ENCODE data around the gene SLC26A1.

SLC26A1 gene

GRCh38 chr4:964346-965025, 28.7 kb downstream of the SLC26A1 start:
- no peak for DNase-seq

- no peak for DNase-seq
These were observed 29.7 kb downstream of the SLC26A1 start for GRCh38 chr4:963276-964225.

GRCh38 chr4:962231-963208, 30.7 kb downstream of the SLC26A1 start:
- no peak for DNase-seq

GRCh38 chr4:961351-962230, 31.6 kb downstream of the SLC26A1 start:
- DNase-seq, result no peak

- no peak for DNase-seq
These were observed 32.4 kb downstream of the SLC26A1 start for GRCh38 chr4:960636-961350.

DNA sequence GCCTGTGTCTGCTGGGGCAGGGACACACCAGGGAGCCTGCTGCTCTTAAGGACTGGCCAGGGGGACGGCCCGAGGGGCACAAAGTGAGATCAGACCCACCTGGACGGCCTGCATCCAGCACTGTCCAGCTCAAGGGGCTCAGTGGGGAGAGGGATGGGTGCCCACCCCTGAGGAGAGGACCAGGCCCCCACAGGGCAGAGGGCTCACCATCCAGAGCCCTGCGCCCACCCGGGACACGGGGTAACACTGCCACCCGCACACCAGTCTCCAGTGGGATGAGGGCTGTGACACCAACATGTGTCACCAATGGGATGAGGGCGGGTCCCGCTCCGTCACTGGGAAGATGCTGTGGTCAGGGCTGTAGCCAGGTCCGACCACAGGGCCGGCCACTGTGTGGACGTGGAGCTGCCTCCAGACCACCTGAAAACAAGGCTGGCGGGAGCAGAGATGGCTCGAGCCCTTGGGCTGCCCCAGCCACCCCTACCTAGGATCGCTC, 33.0 kb downstream of the SLC26A1 start:
- DNase-seq, result no peak

DNA sequence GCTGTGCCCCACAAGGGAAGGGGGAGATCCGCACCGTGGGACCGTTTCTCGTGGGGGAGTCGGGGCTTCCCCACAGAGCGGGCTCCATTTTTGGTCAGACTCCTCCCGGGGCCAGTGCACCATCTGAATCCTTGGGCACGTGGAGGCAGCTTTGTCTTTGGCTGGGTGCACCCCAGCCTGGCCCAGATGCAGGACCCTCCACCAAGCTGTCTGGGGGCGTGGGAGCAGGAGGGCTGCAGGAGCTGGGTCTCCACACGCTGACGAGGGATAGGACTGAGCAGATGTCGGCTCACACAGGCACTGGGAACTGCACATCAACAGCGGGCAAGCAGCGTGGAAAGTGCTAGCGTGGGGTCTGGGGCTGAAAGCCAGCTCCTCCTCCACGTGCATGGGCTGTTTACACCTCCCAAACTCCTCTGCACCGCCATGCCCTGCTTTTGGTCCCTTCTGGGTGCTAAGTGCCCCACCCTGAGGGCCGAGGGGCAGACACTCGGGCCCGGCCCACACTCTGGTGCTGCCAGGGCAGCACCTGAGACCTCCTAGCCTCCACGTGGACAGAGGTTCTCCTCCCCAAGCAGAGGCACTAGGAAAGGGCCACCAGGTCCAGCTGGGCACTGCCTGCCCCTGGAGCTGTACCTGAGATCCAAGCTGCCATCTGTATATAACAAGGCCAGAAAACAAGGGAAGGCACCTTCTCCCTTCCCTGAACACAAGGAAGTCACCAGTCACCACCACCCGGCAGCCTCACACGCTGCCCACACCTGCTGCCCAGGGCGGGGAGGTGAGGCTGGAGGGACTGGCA, 33.7 kb downstream of the SLC26A1 start:
- no peak for DNase-seq

DNA sequence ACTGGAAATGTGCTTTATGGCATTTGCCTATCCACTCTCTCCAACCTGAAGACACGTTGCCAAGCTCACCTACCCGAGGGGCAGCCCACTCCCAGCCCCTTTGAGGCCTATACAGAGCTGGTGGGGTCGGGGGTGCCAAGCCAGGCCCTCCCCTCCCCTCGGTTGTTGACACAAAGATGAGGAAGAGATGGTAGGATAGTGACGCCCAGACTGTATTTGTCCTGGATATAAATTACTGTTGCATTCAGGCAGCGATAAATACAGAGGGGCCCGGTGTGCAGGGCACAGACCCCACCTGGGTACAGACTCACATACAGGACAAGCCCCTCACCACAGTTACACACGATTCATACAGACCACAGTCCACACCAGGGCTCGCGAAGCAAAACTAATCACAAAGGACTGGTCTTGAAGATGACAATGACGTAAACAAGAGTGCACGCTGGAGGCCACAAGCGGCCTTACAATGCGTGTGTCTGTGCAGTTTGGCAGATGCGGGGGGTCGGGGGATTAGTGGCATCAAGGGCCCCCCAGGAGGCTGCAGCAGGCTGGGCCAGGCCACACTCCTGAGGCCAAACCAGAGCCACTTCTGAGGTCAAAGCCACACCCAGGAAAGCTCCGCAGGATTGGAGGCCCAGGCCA, 34.4 kb downstream of the SLC26A1 start:
- no peak for DNase-seq

DNA sequence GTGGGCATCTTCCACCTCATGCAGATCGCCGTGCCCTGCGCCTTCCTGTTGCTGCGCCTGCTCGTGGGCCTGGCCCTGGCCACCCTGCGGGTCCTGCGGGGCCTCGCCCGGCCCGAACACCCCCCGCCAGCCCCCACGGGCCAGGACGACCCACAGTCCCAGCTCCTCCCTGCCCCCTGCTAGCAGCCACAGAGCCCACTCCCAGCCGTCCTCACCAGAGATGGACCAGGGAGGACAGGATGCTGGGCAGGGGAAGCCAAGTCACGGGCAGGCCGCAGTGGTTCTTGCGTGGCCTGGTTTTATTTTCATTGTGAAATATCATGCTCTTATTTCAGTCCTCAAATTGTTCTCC, 34.9 kb downstream of the SLC26A1 start:
- DNase-seq, result no peak

DNA sequence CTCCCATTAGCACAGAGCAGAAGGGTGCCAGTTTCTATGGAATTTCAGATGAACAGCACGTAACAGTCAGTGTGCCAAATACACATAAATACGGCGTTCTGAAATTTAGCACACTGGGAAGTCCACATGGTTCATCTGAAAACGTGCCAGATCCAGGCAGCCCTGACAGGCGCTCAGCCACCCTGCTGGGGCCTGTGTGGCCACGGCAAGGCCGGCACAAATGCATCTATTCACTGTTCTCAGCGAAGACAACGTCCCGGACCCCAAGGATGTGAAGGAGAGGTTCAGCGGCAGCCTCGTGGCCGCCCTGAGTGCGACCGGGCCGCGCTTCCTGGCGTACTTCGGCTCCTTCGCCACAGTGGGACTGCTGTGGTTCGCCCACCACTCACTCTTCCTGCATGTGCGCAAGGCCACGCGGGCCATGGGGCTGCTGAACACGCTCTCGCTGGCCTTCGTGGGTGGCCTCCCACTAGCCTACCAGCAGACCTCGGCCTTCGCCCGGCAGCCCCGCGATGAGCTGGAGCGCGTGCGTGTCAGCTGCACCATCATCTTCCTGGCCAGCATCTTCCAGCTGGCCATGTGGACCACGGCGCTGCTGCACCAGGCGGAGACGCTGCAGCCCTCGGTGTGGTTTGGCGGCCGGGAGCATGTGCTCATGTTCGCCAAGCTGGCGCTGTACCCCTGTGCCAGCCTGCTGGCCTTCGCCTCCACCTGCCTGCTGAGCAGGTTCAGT, 35.5 kb downstream of the SLC26A1 start:
- no peak for DNase-seq

DNA sequence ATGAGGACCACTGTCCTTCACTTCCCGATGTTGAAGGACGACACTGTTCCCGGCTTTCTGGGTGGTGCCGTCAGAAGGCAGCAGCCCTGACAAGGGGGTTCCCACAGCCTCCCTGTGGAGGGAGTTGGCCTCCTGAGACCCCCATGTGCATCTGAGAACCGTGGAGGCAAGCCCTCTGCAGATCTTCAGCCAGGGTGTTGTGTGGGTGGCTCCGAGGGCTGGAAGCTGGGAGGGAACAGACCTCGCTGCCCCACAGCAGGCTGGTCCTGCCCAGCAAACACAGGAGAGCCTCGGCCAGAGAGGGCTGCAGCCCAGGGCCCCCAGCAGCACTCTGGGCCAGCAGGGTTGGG, 36.0 kb downstream of the SLC26A1 start:
- DNase-seq, result no peak

DNA sequence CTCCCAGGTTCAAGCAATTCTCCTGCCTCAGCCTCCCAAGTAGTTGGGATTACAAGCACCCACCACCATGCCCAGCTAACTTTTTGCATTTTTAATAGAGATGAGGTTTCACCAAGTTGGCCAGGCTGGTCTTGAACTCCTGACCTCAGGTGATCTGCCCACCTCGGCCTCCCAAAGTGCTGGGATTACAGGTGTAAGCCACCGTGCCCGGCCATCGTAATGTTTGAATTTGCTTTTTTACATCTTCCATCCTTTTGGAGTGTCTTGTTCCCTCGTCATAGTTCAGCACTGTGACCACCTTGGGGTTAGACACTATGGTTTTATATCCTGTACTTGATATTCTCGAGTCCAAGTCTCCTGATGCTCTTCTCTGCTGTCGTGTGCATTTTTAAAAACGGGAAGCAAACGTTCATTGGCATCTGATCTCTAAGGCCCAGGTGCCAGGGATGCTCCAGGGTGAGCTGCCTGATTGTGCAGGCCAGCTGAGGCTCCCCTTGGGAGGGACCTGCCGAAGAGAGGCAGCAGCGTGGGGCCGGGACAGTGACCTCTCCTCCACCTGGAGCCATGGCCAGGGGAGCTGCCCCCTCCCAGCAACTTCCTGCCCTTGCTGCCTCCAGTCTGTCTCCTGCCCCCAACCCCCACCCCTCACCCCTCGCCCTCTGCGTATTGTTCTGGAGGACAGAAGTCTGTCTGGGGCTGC, 36.5 kb downstream of the SLC26A1 start:
- no peak for DNase-seq

GRCh38 chr4:955931-956381, 37.2 kb downstream of the SLC26A1 start:
- DNase-seq, result no peak

DNA sequence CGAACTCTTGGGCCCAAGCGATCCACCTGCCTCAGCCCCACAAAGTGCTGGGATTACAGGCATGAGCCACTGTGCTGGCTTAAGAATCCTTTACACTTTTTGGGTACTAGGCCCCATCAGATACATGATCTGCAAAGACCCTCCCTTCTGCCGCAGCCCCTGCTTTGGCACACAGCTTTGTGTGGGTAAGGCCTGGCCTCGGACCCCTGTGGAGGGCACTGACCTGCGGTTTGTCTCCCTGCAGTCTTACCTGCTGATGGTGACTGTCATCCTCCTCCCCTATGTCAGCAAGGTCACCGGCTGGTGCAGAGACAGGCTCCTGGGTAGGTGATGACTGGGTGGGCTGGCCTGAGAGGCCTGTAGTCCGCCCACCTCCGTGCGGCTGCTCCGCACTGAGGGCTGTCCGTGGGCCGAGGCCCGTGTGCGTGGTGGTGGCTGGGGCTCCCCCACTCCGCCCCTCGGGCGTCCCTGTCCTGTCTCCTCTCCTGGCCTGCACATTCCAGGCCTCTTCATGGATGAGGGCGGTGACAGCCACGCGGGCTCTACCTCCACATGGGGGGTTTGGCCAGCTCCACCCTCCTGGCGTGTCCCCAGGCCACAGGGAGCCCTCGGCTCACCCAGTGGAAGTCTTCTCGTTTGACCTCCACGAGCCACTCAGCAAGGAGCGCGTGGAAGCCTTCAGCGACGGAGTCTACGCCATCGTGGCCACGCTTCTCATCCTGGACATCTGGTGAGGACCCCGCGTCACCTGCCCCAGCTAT, 37.9 kb downstream of the SLC26A1 start:
- no peak for DNase-seq

DNA sequence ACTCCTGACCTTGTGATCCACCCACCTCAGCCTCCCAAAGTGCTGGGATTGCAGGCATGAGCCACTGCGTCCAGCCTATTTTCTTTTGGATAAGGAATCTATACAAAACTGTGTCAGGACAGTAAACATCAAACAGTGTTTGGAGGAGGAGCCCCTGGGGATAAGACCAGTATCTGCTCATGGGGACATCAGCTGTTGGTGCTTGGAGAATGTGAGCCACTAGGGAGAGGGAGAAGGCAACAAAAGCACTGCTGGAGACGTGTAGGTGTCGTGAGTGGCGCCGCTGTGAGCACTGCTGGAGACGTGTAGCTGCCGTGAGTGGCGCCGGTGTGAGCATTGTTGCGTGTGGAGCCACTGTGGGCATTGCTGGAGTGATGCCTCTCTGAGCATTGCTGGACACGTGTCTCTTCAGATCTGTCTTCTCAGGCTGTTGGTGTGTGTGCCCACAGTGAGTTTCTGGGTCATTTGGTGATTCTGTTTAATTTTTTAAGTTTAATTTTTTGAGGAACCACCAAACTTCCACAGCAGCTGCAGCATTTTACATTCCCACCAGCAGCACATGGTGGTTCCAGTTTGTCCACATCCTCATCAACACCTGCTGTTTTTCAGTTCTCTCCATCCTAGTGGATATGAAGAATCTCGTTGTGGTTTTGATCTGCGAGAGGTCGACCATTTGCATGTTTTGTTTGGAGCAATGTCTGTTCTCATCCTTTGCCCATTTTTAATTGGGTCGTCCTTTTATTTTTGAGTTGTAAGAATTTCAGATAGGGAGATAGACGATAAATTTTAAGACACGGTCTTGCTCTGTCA, 38.8 kb downstream of the SLC26A1 start:
- DNase-seq, result no peak

GRCh38 chr4:953574-953915, 39.7 kb downstream of the SLC26A1 start:
- DNase-seq, result no peak
